ENCODE data around the gene MYO5B. TPM values are rescaled to one million over a fixed set of nuclear protein-coding genes. Genes with fewer than 3 reads are reported as not detected.

The MYO5B gene
- total and polyA plus RNA-seq, 9 of the 15 experiments (the other 6 are each of a cell fraction or from before 2014, with no cell fraction given), result 0.07 to 0.42 (median 0.28) TPM

- DNase-seq (ENCODE audit: extremely low read depth in 1 of 4, low spot score in 3 of 4) (peak; percentile 24 to 39 (median 28)), ATAC-seq (peak; percentile 64), FAIRE-seq (no peak)
- Histone ChIP-seq H3K4me2 (ENCODE audit: insufficient read depth, low read length) (no peak overlapping the region), H3K9me3 (replicated peaks; ENCODE audit: control insufficient read depth, insufficient read depth, low read depth, low read length) (no peaks in the 10 kb centered on the region), H4K20me1 (replicated peaks; ENCODE audit: control insufficient read depth, insufficient read depth, low read length) (no peaks in the 10 kb centered on the region), H2AFZ (ENCODE audit: low read depth, low read length) (no peak overlapping the region), H3K9me1 (ENCODE audit: control insufficient read depth, insufficient read depth, low read length) (no peaks in the 10 kb centered on the region), H3K4me1 (replicated peaks in 1 of 2; ENCODE audit: control insufficient read depth in 2 of 2, insufficient read depth in 2 of 2, low read length in 2 of 2) (no peaks in the 10 kb centered on the region; a peak in 1 of 5 replicates), H3K9ac (ENCODE audit: insufficient read depth in 1 of 2, low read depth in 2 of 2, low read length in 2 of 2) (no peak overlapping the region), H3K27me3 (ENCODE audit: control insufficient read depth in 2 of 2, insufficient read depth in 2 of 2, low read length in 2 of 2) (peaks cover 0 to 33% of the 10 kb centered on the region in 2 experiments; a peak in 3 of 5 replicates), H3K27ac (ENCODE audit: extremely low read depth, low read depth, low read length) (no peak overlapping the region), H3K36me3 (ENCODE audit: control insufficient read depth, insufficient read depth, low read length) (no peaks in the 10 kb centered on the region), H3K4me3 (no peak overlapping the region), H3K79me2 (ENCODE audit: control insufficient read depth, insufficient read depth, low read length) (no peaks in the 10 kb centered on the region)
- ChIA-PET CTCF (ENCODE audit: low intra/inter-chr PET ratio) (no interaction called here), POLR2A (interaction anchor here (0.6 to 2.0 kb wide), 3 partner anchors 11 to 1305 kb away, joined by 3 to 5 read pairs (median 4); no protein-coding TSS in a partner anchor)
- in situ Hi-C loops (cut with MboI) (loop anchor here (25.0 kb wide), 1 partner anchor 1162 kb away; no protein-coding TSS in a partner anchor), intact Hi-C loops (cut with micrococcal nuclease) (loop anchor here (10.0 kb wide), 2 partner anchors 85 to 115 kb away; no protein-coding TSS in a partner anchor)
- WGBS (ENCODE audit: insufficient coverage, low coverage, missing lambda C conversion rate), result 4% methylated on average over 12 of the region's 14 CpGs
- BruUV-seq (replicated peaks), result no TSS peak
- TF ChIP-seq FOSL1 (tag; conservative IDR thresholded peaks at IDR 0.05) (peak; percentile 56), EWSR1 (IDR thresholded peaks at IDR 0.05; ENCODE audit: borderline replicate concordance, low read depth, partially characterized antibody) (no peak), SMAD1 (IDR thresholded peaks at IDR 0.05; ENCODE audit: low read depth, low read length, partially characterized antibody) (no peak), JUND (IDR thresholded peaks at IDR 0.05; ENCODE audit: borderline replicate concordance, low read depth, low read length) (peak; percentile 65), JUND (tag; IDR thresholded peaks at IDR 0.05; ENCODE audit: borderline replicate concordance, low read depth, low read length) (peak; percentile 53; the same call in 1 of the 3 replicates), ZNF263 (CRISPR knock-in tag; IDR thresholded peaks at IDR 0.05; ENCODE audit: borderline replicate concordance) (peak; percentile 62; the same call in 1 of the 2 replicates), RAD21 (CRISPR knock-in tag; conservative IDR thresholded peaks at IDR 0.05 in 1 of 2, IDR thresholded peaks at IDR 0.05 in 1 of 2) (no peak), ZNF740 (CRISPR knock-in tag; IDR thresholded peaks at IDR 0.05) (no peak), ZNF740 (tag; IDR thresholded peaks at IDR 0.05) (no peak), ZNF449 (CRISPR knock-in tag; IDR thresholded peaks at IDR 0.05) (no peak), MYNN (IDR thresholded peaks at IDR 0.05) (no peak), MYNN (CRISPR knock-in tag; IDR thresholded peaks at IDR 0.05) (no peak), ZNF253 (CRISPR knock-in tag; conservative IDR thresholded peaks at IDR 0.05) (no peak), ATF3 (IDR thresholded peaks at IDR 0.05) (peak; percentile 40), ATF3 (CRISPR knock-in tag; conservative IDR thresholded peaks at IDR 0.05) (no peak), JUN (IDR thresholded peaks at IDR 0.05; ENCODE audit: borderline replicate concordance, low read depth, low read length) (0 out of 2 replicates have a peak, but pooled peaks have one; percentile 28), JUN (CRISPR knock-in tag; IDR thresholded peaks at IDR 0.05; ENCODE audit: borderline replicate concordance) (no peak), ZNF696 (CRISPR knock-in tag; conservative IDR thresholded peaks at IDR 0.05) (no peak)
Measured at GRCh38 chr18:49849331-49850217, 345.4 kb downstream of the MYO5B start.
